CD8-positive, alpha-beta memory T cell (primary cell): Measurements from ENCODE around the gene CHID1. TPM values are rescaled to one million over a fixed set of nuclear protein-coding genes. Genes with fewer than 3 reads are reported as not detected.
A peak's percentile ranks its signal among the peaks of the same experiment; 100 is the strongest.

Experiments
- CTCF ChIA-PET: fragments of 350-600 bp; sonication (Branson Sonifier 250); formaldehyde crosslinking; loops from one replicate; lab custom pipeline; 2021; ENCODE audit warnings: antibody characterized with exemption; lab: Charles Lee
- POLR2A ChIA-PET: fragments of 350-600 bp; sonication (Branson Sonifier 250); formaldehyde crosslinking; loops from one replicate; lab custom pipeline; 2021; ENCODE audit warnings: antibody characterized with exemption; lab: Charles Lee
- DNase-seq, 5 donors: peaks; one replicate each; pipeline versions ENCODE4 v3.0.0 to v3.0.0-alpha.2; 2020 to 2022; ENCODE audit warnings: mixed read lengths in 1 of 5
- H3K27ac ChIP-seq: one replicate; pipeline ENCODE4 v1.7.0; 2013; ENCODE audit warnings: low read depth, mild to moderate bottlenecking, low read length, moderate library complexity
- H3K27me3 ChIP-seq: 2 replicates; pipeline ENCODE4 v1.7.0; 2013; ENCODE audit warnings: low read length, mild to moderate bottlenecking; ENCODE audit not compliant: insufficient read depth, poor library complexity, severe bottlenecking
- H3K36me3 ChIP-seq: 2 replicates; pipeline ENCODE4 v1.7.0; 2013; ENCODE audit warnings: mild to moderate bottlenecking, low read length, moderate library complexity; ENCODE audit not compliant: insufficient read depth
- H3K4me1 ChIP-seq: 2 replicates; pipeline ENCODE4 v1.7.0; 2013; ENCODE audit warnings: mild to moderate bottlenecking, low read length, moderate library complexity; ENCODE audit not compliant: insufficient read depth
- H3K4me3 ChIP-seq: 2 replicates; pipeline ENCODE4 v1.7.0; 2013; ENCODE audit warnings: mild to moderate bottlenecking, low read length
- H3K9me3 ChIP-seq: 2 replicates; pipeline ENCODE4 v1.7.0; 2013; ENCODE audit warnings: mild to moderate bottlenecking, low read length
- H3K27ac Mint-ChIP-seq, 8 donors: one replicate each; pipeline ENCODE4 v1.8.0; 2020 to 2021; ENCODE audit warnings: mixed read lengths in 8 of 8, mild to moderate bottlenecking in 6 of 8, inconsistent platforms in 3 of 8, moderate library complexity in 3 of 8
- H3K27me3 Mint-ChIP-seq, 2 donors: one replicate each; pipeline ENCODE4 v1.8.0; 2020 to 2021; ENCODE audit warnings: mixed read lengths in 2 of 2, mild to moderate bottlenecking in 1 of 2, moderate library complexity in 1 of 2
- H3K36me3 Mint-ChIP-seq, 3 donors: one replicate each; pipeline ENCODE4 v1.8.0; 2020 to 2021; ENCODE audit warnings: mixed read lengths in 3 of 3, inconsistent platforms in 1 of 3, mild to moderate bottlenecking in 1 of 3
- H3K4me1 Mint-ChIP-seq, 3 donors: one replicate each; pipeline ENCODE4 v1.8.0; 2020 to 2021; ENCODE audit warnings: mixed read lengths in 3 of 3, inconsistent platforms in 1 of 3, mild to moderate bottlenecking in 1 of 3
- H3K4me3 Mint-ChIP-seq, 7 donors: one replicate each; pipeline ENCODE4 v1.8.0; 2020 to 2021; ENCODE audit warnings: mixed read lengths in 7 of 7, mild to moderate bottlenecking in 6 of 7, moderate library complexity in 4 of 7, inconsistent platforms in 2 of 7
- H3K9me3 Mint-ChIP-seq, 5 donors: one replicate each; pipeline ENCODE4 v1.8.0; 2020 to 2022; ENCODE audit warnings: mixed read lengths in 5 of 5, mild to moderate bottlenecking in 3 of 5, moderate library complexity in 2 of 5, inconsistent platforms in 1 of 5
- polyA plus RNA-seq: library from polyadenylated mRNA; unstranded; fragments of 300-500 nt; fragmentation: Illumina TruSeq; gene quantifications from one replicate; pipeline ENCODE4 v1.2.3, GENCODE V29; 2021
- total RNA-seq, 2 experiments: library from RNA; stranded (reverse); gene quantifications; one replicate each; pipeline ENCODE4 v1.2.3, GENCODE V29; 2021

Gene CHID1
- total and polyA plus RNA-seq, 3 experiments from 2014 or later = 57.1 to 94.1 (median 87.2) TPM

DNA sequence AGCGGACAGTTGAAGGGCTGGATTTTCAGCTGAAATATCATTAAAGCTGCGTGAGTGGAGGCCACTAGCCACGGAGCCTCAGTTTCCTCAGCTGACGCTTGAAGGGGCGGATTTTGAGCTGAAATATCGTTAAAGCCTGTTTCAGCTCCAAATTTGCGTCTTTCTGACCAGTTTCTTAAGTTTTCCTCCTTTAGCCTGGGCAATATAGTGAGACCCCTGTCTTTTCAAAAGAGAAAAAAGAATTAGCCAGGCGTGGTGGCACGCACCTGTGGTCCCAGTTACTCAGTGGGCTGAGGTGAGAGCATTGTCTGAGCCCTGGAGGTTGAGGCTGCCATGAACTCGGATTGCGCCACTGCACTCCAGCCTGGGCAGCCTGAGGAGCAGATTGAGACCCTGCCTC, 18.8 kb upstream of the CHID1 start:
- H3K9me3 ChIP-seq = no peaks in the 10 kb centered on the region
- Mint-ChIP-seq H3K36me3 (peaks cover 0 to 18% (median 0%) of the 10 kb centered on the region in 3 donors), H3K4me1 (peaks cover 56 to 69% (median 59%) of the 10 kb centered on the region in 3 donors), H3K4me3 (no peak overlapping the region), H3K9me3 (no peaks in the 10 kb centered on the region), H3K27me3 (no peaks in the 10 kb centered on the region), H3K27ac (no peak overlapping the region)
- H3K27me3 ChIP-seq = no peaks in the 10 kb centered on the region
- H3K27ac ChIP-seq = no peak overlapping the region
- no peak for DNase-seq
- ChIA-PET CTCF (no interaction called here), POLR2A (no interaction called here)
- H3K4me1 ChIP-seq = peaks cover 59% of the 10 kb centered on the region
- no peaks in the 10 kb centered on the region for H3K36me3 ChIP-seq
- H3K4me3 ChIP-seq = no peak overlapping the region

GRCh38 chr11:928786-929185, 18.2 kb upstream of the CHID1 start:
- no peaks in the 10 kb centered on the region for H3K27me3 ChIP-seq
- peaks cover 59% of the 10 kb centered on the region for H3K4me1 ChIP-seq
- no peaks in the 10 kb centered on the region for H3K9me3 ChIP-seq
- H3K4me1 Mint-ChIP-seq = peaks cover 53 to 65% (median 53%) of the 10 kb centered on the region in 3 donors
- H3K9me3 Mint-ChIP-seq = no peaks in the 10 kb centered on the region
- H3K36me3 ChIP-seq = no peaks in the 10 kb centered on the region
- no peak overlapping the region for H3K27ac ChIP-seq
- H3K36me3 Mint-ChIP-seq = peaks cover 0 to 18% (median 0%) of the 10 kb centered on the region in 3 donors
- H3K27ac Mint-ChIP-seq = peak overlapping the region; percentile 5 to 98 (median 86)
- peak overlapping the region in 6 of 7 donors; percentile 39 to 73 (median 61) for H3K4me3 Mint-ChIP-seq
- POLR2A ChIA-PET = interaction anchor here (0.6 kb wide), 1 partner anchor 186 kb away, joined by 4 read pairs; no protein-coding TSS in a partner anchor
- CTCF ChIA-PET = interaction anchor here (1.0 kb wide), 1 partner anchor 11 kb away, joined by 3 read pairs; no protein-coding TSS in a partner anchor
- H3K4me3 ChIP-seq = no peak overlapping the region
- H3K27me3 Mint-ChIP-seq = no peaks in the 10 kb centered on the region
- DNase-seq = no peak

- peak overlapping the region; percentile 68 to 98 (median 82) for H3K27ac Mint-ChIP-seq
- peaks cover 55% of the 10 kb centered on the region for H3K4me1 ChIP-seq
Measured at GRCh38 chr11:927871-928270, 17.3 kb upstream of the CHID1 start.

GRCh38 chr11:926341-926916, 15.8 kb upstream of the CHID1 start:
- no peaks in the 10 kb centered on the region for H3K27me3 ChIP-seq
- peaks cover 0 to 1% of the 10 kb centered on the region in 2 donors for H3K27me3 Mint-ChIP-seq
- H3K36me3 Mint-ChIP-seq = peaks cover 0 to 8% (median 0%) of the 10 kb centered on the region in 3 donors
- no peaks in the 10 kb centered on the region for H3K9me3 ChIP-seq
- H3K27ac ChIP-seq = peak overlapping the region; percentile 48
- CTCF ChIA-PET = interaction anchor here (1.8 kb wide), 1 partner anchor 125 kb away, joined by 4 read pairs; no protein-coding TSS in a partner anchor
- H3K4me1 Mint-ChIP-seq = peaks cover 38 to 49% (median 39%) of the 10 kb centered on the region in 3 donors
- no peaks in the 10 kb centered on the region for H3K36me3 ChIP-seq
- POLR2A ChIA-PET = no interaction called here
- peak overlapping the region; percentile 80 to 98 (median 86) for H3K27ac Mint-ChIP-seq
- H3K4me3 ChIP-seq = peak overlapping the region; percentile 60
- DNase-seq = peak in 1 of 5 donors; percentile 14
- H3K4me3 Mint-ChIP-seq = peak overlapping the region; percentile 81 to 93 (median 87)
- H3K9me3 Mint-ChIP-seq = no peaks in the 10 kb centered on the region
- peaks cover 46% of the 10 kb centered on the region for H3K4me1 ChIP-seq

More at GRCh38 chr11:927871-928270, 17.3 kb upstream of the CHID1 start:
- Mint-ChIP-seq H3K4me1 (peaks cover 45 to 56% (median 45%) of the 10 kb centered on the region in 3 donors), H3K4me3 (peak overlapping the region; percentile 81 to 93 (median 87)), H3K9me3 (no peaks in the 10 kb centered on the region), H3K36me3 (peaks cover 0 to 13% (median 0%) of the 10 kb centered on the region in 3 donors), H3K27me3 (peaks cover 0 to 1% of the 10 kb centered on the region in 2 donors)
- H3K9me3 ChIP-seq = no peaks in the 10 kb centered on the region
- no peak overlapping the region for H3K4me3 ChIP-seq
- ChIA-PET CTCF (interaction anchor here (1.0 kb wide), 1 partner anchor 12 kb away, joined by 3 read pairs; no protein-coding TSS in a partner anchor), POLR2A (interaction anchor here (0.6 to 0.7 kb wide), 3 partner anchors 27 to 1375 kb away, joined by 3 to 9 read pairs (median 8); no protein-coding TSS in a partner anchor)
- no peak overlapping the region for H3K27ac ChIP-seq
- H3K27me3 ChIP-seq = no peaks in the 10 kb centered on the region
- H3K36me3 ChIP-seq = no peaks in the 10 kb centered on the region
- peak in 3 of 5 donors; percentile 35 to 66 (median 61) for DNase-seq

- no peaks in the 10 kb centered on the region for H3K9me3 ChIP-seq
- peak within 1 kb of the TSS; percentile 60 for H3K4me3 ChIP-seq
- Mint-ChIP-seq H3K36me3 (peaks cover 0 to 1% (median 0%) of the 10 kb centered on the region in 3 donors), H3K4me1 (peaks cover 30 to 42% (median 32%) of the 10 kb centered on the region in 3 donors), H3K27ac (peak within 1 kb of the TSS; percentile 80 to 98 (median 86)), H3K4me3 (peak within 1 kb of the TSS; percentile 81 to 93 (median 87)), H3K27me3 (peaks cover 0 to 1% of the 10 kb centered on the region in 2 donors), H3K9me3 (no peaks in the 10 kb centered on the region)
- peak within 1 kb of the TSS; percentile 48 for H3K27ac ChIP-seq
- H3K4me1 ChIP-seq = peaks cover 39% of the 10 kb centered on the region
- POLR2A ChIA-PET = no interaction called here
- H3K36me3 ChIP-seq = no peaks in the 10 kb centered on the region
- H3K27me3 ChIP-seq = no peaks in the 10 kb centered on the region
- CTCF ChIA-PET = interaction anchor here (1.1 to 1.8 kb wide), 4 partner anchors 9 to 126 kb away, joined by 3 to 7 read pairs (median 4); no protein-coding TSS in a partner anchor
- DNase-seq = peak; percentile 84 to 93 (median 92)
Measured at GRCh38 chr11:925496-926301, 15.1 kb upstream of the CHID1 start, which contains the start of gene AP2A2. Gene AP2A2, plus strand, starts transcription at chr11:925870. Its CDS starts 152 bp downstream, at chr11:926022.

DNA sequence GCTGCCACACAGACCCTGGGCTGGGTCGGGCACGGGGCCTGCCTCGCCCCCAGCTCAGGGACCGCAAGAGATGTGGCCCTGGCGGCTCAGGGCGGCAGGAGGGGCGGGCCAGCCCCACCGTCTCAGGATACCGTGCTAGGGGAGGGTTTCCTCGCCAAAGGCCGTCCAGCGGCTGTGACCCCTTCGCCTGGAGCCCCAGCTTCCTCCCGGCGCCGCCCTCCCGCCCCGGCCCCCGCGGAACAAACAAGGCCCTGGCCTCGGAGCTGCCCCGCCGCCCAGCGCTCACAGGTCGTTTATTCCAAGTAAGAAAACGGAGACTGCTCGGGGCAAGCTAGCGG, 14.5 kb upstream of the CHID1 start:
- Mint-ChIP-seq H3K27ac (no peak overlapping the region), H3K27me3 (peaks cover 0 to 1% of the 10 kb centered on the region in 2 donors), H3K36me3 (peaks cover 0 to 1% (median 0%) of the 10 kb centered on the region in 3 donors), H3K9me3 (no peaks in the 10 kb centered on the region), H3K4me1 (peaks cover 30 to 39% (median 30%) of the 10 kb centered on the region in 3 donors), H3K4me3 (no peak overlapping the region)
- H3K9me3 ChIP-seq = no peaks in the 10 kb centered on the region
- no peaks in the 10 kb centered on the region for H3K36me3 ChIP-seq
- H3K27ac ChIP-seq = peak overlapping the region; percentile 47
- H3K27me3 ChIP-seq = no peaks in the 10 kb centered on the region
- CTCF ChIA-PET = interaction anchor here (1.1 to 1.8 kb wide), 4 partner anchors 10 to 127 kb away, joined by 3 to 7 read pairs (median 4); no protein-coding TSS in a partner anchor
- POLR2A ChIA-PET = no interaction called here
- DNase-seq = peak in 1 of 5 donors; percentile 59
- peaks cover 38% of the 10 kb centered on the region for H3K4me1 ChIP-seq
- H3K4me3 ChIP-seq = no peak overlapping the region

GRCh38 chr11:924406-925157, 14.0 kb upstream of the CHID1 start:
- Histone ChIP-seq H3K9me3 (no peaks in the 10 kb centered on the region), H3K4me3 (no peak overlapping the region), H3K27me3 (no peaks in the 10 kb centered on the region), H3K4me1 (peaks cover 33% of the 10 kb centered on the region), H3K27ac (peak overlapping the region; percentile 47), H3K36me3 (no peaks in the 10 kb centered on the region)
- peaks cover 30 to 34% (median 30%) of the 10 kb centered on the region in 3 donors for H3K4me1 Mint-ChIP-seq
- peaks cover 0 to 1% (median 0%) of the 10 kb centered on the region in 3 donors for H3K36me3 Mint-ChIP-seq
- CTCF ChIA-PET = interaction anchor here (1.1 to 1.8 kb wide), 4 partner anchors 10 to 127 kb away, joined by 3 to 7 read pairs (median 4); no protein-coding TSS in a partner anchor
- no peak for DNase-seq
- H3K27me3 Mint-ChIP-seq = peaks cover 0 to 1% of the 10 kb centered on the region in 2 donors
- H3K9me3 Mint-ChIP-seq = no peaks in the 10 kb centered on the region
- POLR2A ChIA-PET = no interaction called here
- H3K4me3 Mint-ChIP-seq = peak overlapping the region in 4 of 7 donors; percentile 13 to 86 (median 48)
- peak overlapping the region in 1 of 8 donors; percentile 68 for H3K27ac Mint-ChIP-seq
